K562 (cell line): ENCODE results near the gene POLG.

ENCODE experiments used
- CEBPB ChIP-seq: fragments of 450-650 bp; IDR thresholded peaks from 2 replicates; pipeline ENCODE4 v1.6.1; 2016; ENCODE audit warnings: missing genetic modification characterization, missing compliant biosample characterization
- EP300 ChIP-seq: IDR thresholded peaks from 2 replicates; pipeline ENCODE4 v1.6.1; 2012; ENCODE audit warnings: low read length, improper control_type of control experiment
- GABPA ChIP-seq: fragments of 200-800 bp; sonication (Bioruptor generic); conservative IDR thresholded peaks from 2 replicates; pipeline ENCODE4 v1.6.1; 2016; ENCODE audit warnings: low read depth, missing genetic modification characterization, missing compliant biosample characterization
- ILF3 ChIP-seq: fragments of 450-650 bp; IDR thresholded peaks from 2 replicates; pipeline ENCODE4 v1.6.1; 2018; ENCODE audit warnings: antibody characterized with exemption, mild to moderate bottlenecking, moderate library complexity, borderline replicate concordance
- POLR2A ChIP-seq: fragments of 450-650 bp; conservative IDR thresholded peaks from 2 replicates; pipeline ENCODE4 v1.6.1; 2016
- ZNF232 ChIP-seq: sonication (generic); formaldehyde crosslinking; IDR thresholded peaks from 2 replicates; pipeline ENCODE4 v1.8.0; 2022; ENCODE audit warnings: mild to moderate bottlenecking, missing genetic modification reagents
- TF ChIP-seq, protein P1 (sequence below): fragments of 450-650 bp; IDR thresholded peaks from 2 replicates; pipeline ENCODE4 v1.6.1; 2016
- TF ChIP-seq, protein P2 (sequence below), 3 experiments: IDR thresholded peaks in 2 of 3; conservative IDR thresholded peaks in 1 of 3; 2 replicates each; pipeline ENCODE4 v1.5.1; 2011 to 2012; ENCODE audit warnings: low read length in 3 of 3, mild to moderate bottlenecking in 3 of 3, control low read depth in 2 of 3, improper control_type of control experiment in 1 of 3, inconsistent platforms in 1 of 3, low read depth in 1 of 3, mixed read lengths in 1 of 3, moderate library complexity in 1 of 3; ENCODE audit not compliant: insufficient read depth in 2 of 3
- TF ChIP-seq, protein P3 (sequence below): IDR thresholded peaks from 2 replicates; pipeline ENCODE4 v1.6.1; 2012; ENCODE audit warnings: low read depth, low read length, improper control_type of control experiment, borderline replicate concordance

DNA sequence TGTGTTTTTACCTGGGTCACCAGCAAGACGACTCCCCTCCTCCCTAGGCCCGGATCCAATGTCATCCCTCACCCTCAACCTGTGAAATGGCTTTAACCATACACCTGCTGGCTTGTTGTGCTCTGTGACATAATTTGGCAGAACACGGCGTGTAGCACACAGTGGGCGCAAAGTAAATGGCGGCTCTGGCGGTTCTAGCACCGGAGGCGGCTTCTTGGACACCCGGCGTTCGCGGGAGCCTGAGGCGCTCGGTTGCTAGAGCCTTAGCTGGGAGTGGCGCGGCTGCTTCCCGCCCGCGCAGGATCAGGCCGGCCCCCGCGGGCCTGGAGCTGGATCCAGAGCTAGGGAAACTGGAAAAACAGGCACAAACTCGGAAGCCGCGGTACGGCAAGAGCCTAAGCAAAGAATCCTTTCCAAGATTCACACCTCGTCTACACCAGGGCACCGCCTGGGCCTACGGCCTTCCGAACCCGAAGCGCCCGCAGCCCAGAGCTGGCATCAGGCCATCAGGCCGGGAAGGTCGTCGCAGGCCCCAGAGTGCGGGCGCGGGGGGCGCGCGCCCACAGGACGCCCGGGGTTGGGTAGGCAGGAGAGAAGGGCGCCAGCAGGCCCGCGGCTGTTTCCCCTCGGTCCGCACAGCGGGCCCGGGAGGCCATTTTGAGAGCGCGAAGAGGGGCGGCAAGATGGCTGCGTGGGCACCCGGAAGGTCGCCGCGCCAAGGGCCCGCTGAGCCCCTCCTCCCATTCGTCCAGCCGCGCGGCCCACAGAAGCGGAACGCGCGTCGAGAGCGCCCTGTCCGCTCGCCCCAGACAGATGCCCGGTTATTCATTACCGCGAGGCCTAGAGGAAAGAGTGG, 43.9 kb upstream of the POLG start:
- no peak for TF ChIP-seq CEBPB (tag)
- TF ChIP-seq, protein P1, sequence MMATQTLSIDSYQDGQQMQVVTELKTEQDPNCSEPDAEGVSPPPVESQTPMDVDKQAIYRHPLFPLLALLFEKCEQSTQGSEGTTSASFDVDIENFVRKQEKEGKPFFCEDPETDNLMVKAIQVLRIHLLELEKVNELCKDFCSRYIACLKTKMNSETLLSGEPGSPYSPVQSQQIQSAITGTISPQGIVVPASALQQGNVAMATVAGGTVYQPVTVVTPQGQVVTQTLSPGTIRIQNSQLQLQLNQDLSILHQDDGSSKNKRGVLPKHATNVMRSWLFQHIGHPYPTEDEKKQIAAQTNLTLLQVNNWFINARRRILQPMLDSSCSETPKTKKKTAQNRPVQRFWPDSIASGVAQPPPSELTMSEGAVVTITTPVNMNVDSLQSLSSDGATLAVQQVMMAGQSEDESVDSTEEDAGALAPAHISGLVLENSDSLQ = no peak
- no peak for TF ChIP-seq ZNF232
- TF ChIP-seq GABPA (tag) = no peak
- no peak for TF ChIP-seq ILF3
- TF ChIP-seq, protein P2, sequence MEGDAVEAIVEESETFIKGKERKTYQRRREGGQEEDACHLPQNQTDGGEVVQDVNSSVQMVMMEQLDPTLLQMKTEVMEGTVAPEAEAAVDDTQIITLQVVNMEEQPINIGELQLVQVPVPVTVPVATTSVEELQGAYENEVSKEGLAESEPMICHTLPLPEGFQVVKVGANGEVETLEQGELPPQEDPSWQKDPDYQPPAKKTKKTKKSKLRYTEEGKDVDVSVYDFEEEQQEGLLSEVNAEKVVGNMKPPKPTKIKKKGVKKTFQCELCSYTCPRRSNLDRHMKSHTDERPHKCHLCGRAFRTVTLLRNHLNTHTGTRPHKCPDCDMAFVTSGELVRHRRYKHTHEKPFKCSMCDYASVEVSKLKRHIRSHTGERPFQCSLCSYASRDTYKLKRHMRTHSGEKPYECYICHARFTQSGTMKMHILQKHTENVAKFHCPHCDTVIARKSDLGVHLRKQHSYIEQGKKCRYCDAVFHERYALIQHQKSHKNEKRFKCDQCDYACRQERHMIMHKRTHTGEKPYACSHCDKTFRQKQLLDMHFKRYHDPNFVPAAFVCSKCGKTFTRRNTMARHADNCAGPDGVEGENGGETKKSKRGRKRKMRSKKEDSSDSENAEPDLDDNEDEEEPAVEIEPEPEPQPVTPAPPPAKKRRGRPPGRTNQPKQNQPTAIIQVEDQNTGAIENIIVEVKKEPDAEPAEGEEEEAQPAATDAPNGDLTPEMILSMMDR (IDR thresholded peaks at IDR 0.05 in 2 of 3, conservative IDR thresholded peaks at IDR 0.05 in 1 of 3; ENCODE audit: insufficient read depth in 2 of 3, low read depth in 1 of 3, low read length in 3 of 3) = no peak
- no peak for TF ChIP-seq EP300
- TF ChIP-seq, protein P3, sequence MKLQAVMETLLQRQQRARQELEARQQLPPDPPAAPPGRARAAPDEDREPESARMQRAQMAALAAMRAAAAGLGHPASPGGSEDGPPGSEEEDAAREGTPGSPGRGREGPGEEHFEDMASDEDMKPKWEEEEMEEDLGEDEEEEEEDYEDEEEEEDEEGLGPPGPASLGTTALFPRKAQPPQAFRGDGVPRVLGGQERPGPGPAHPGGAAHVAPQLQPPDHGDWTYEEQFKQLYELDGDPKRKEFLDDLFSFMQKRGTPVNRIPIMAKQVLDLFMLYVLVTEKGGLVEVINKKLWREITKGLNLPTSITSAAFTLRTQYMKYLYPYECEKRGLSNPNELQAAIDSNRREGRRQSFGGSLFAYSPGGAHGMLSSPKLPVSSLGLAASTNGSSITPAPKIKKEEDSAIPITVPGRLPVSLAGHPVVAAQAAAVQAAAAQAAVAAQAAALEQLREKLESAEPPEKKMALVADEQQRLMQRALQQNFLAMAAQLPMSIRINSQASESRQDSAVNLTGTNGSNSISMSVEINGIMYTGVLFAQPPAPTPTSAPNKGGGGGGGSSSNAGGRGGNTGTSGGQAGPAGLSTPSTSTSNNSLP = no peak
- no peak for TF ChIP-seq POLR2A
